Measurements from ENCODE around the gene XRN1.
"Not testable (repeated sequence)": the region's sequence is repeated elsewhere in the genome, so short reads cannot be mapped to it uniquely, and the experiment has no call there.

Gene XRN1

DNA sequence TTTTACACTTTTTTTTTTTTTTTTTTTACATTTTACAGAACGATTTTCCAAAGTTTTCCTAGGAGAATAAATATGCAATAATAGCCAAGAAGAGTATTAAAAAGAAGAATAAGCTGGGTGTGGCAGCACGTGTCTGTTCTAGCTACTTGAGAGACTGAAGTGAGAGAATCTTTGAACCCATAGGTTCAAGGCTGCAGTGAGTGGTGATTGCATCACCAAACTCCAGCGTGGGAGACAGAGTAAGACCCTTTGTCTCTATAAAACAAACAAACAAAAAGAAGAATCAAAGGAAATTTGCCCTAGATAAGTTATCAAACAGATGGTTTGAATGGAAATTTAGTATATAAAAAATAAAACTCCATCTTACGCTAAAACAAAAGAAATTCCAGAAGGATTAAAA, 13.3 kb downstream of the XRN1 start:
- DNase-seq (ENCODE audit: low read depth) = no peak

DNA sequence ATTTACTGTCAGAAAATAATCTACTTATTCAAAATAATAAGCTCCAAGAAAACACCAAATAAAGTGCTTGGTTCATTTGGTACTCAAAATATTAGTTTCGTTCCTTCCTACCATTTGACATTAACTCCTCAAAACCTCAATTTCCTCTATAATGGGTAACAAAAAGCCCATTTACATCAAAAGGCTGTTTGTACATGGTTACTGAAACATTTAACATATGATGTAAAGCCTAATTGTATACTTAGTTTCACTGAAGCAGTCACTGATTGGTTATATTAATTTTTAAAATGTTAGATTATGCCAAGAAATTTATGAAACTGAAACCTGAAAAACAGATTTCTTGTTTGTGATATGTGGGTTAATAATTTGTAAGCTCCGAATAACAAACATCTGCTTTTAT, 14.7 kb downstream of the XRN1 start:
- DNase-seq (ENCODE audit: low read depth) = no peak

- no peak for DNase-seq (ENCODE audit: low read depth)
Observed at GRCh38 chr3:142429582-142429981, 18.3 kb downstream of the XRN1 start.

DNA sequence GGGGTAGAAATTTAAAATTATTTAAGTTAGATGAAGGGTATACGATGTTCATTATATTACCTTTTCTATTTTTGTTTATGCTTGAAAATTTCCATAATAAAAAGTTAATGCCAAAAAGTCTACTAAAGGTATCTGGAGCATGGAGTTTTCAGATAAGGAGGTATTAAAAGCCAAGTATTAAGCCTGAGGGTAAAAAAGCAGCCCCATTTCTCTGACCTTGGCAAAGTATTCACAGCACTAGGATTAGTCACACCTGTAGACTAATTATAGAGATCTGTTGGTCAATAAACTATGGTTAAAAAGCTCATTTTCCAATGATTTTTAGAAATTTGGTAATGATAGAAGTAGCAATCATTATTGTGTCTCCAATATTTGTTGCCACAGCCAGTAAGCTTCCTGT, 23.1 kb downstream of the XRN1 start:
- no peak for DNase-seq (ENCODE audit: low read depth)

GRCh38 chr3:142418926-142419592, 28.8 kb downstream of the XRN1 start:
- DNase-seq (ENCODE audit: low read depth) = no peak

DNA sequence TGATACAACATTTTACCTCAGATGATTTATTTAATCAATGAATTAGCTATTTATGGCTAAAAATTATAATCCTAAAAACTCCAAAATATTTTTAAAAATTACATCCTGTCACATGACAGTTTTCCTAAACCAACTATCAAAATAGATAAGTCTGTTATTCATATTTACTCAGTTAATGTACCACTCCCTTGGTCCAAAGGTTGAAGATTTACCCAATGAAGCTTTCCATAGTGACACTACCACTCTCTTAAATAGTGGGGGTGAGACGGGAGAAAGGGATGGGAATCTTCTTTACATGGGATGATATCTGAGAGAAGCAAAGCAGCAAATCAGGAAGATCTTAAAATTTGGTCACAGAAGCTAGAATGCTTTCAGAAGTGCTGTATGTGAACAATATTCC, 30.5 kb downstream of the XRN1 start:
- DNase-seq (ENCODE audit: low read depth) = no peak

GRCh38 chr3:142400537-142400936, 47.3 kb downstream of the XRN1 start:
- DNase-seq (ENCODE audit: low read depth) = not testable (repeated sequence)

GRCh38 chr3:142394921-142395622, 52.8 kb downstream of the XRN1 start:
- no peak for DNase-seq (ENCODE audit: low read depth)

GRCh38 chr3:142385078-142385477, 62.8 kb downstream of the XRN1 start:
- no peak for DNase-seq (ENCODE audit: low read depth)

DNA sequence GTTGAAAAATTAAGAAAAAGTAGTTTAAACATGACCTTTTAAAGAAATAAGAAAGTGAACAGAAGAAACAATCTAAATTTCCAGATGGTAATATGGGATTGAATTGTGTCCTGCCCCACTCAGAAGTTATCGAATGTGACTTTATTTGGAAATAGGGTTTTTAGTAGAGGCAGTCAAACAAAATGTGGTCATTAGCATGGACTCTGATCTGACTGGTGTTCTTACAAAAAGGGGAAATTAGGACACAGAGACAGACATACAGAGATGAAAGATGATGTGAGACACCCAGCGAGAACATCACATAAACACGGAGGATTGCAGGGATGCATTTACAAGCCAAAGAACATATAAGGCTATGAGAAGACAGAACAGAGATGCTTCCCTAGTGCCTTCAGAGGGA, 73.2 kb downstream of the XRN1 start:
- DNase-seq (ENCODE audit: low read depth) = no peak

- DNase-seq (ENCODE audit: low read depth) = not testable (repeated sequence)
Observed at GRCh38 chr3:142369576-142369975, 78.3 kb downstream of the XRN1 start.

- no peak for DNase-seq (ENCODE audit: low read depth)
Observed at GRCh38 chr3:142366434-142366833, 81.4 kb downstream of the XRN1 start.

GRCh38 chr3:142363936-142364467, 83.8 kb downstream of the XRN1 start:
- DNase-seq (ENCODE audit: low read depth) = no peak

GRCh38 chr3:142363433-142363832, 84.4 kb downstream of the XRN1 start:
- not testable (repeated sequence) for DNase-seq (ENCODE audit: low read depth)

DNA sequence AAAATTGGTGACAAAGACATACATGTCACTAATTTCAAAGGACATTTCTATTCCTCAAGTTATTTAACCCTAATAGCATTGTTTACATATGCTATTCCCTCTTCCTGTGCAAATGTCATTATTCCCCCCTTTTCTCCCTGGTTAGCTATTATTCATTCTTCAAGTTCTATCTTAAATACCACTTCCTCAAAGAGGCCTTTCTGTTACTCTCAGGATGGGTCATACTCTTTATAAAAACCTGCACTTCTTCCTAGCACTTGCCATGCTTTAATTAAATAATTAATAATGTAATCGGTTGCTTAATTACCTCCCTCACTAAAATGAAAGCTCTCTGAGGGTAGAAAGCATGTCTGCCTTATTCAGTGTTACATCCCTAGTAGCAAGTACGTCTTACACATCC, 88.5 kb downstream of the XRN1 start:
- DNase-seq (ENCODE audit: low read depth) = no peak

DNA sequence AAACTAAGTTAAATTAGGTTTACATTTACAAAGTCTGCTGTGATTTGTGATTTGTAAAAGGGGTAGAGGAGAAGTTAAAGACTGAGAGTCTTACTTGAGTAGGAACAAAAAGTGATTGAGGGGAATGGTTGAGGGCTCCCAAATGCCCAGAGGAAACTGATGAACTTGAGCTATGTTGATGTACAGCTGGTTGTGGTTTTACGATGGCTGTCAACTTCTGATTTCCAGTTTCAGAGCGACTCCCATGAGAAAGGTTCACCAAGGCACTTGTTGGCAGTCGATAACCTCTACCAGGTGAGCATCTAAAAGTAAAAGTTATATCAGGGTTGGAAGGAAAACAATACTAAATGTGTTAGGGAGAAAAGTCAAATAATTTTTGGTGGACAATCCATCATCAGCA, 91.0 kb downstream of the XRN1 start:
- DNase-seq (ENCODE audit: low read depth) = no peak

DNA sequence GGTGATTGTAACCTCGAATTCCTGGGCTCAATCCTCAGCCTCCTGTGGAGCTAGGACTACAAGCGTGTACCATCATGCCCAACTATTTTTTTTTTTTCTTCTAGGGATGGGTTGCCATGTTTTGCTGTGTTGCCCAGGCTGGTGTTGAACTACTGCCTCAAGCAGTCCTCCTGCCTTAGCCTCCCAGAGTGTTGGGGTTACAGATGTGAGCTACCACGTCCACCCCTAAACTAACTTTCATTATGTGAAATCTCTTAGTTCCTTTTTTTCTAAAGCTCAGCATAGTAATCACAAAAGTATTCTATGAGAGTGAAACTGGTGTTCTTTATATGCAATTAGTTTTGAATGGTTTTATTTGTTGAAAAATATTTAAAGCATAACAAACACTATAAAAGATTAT, 92.1 kb downstream of the XRN1 start:
- no peak for DNase-seq (ENCODE audit: low read depth)

- DNase-seq (ENCODE audit: low read depth) = no peak
Observed at GRCh38 chr3:142354076-142354475, 93.8 kb downstream of the XRN1 start.

- DNase-seq (ENCODE audit: low read depth) = no peak
Observed at GRCh38 chr3:142353571-142353970, 94.3 kb downstream of the XRN1 start.

- DNase-seq (ENCODE audit: low read depth) = not testable (repeated sequence)
Observed at GRCh38 chr3:142352698-142353097, 95.1 kb downstream of the XRN1 start.

DNA sequence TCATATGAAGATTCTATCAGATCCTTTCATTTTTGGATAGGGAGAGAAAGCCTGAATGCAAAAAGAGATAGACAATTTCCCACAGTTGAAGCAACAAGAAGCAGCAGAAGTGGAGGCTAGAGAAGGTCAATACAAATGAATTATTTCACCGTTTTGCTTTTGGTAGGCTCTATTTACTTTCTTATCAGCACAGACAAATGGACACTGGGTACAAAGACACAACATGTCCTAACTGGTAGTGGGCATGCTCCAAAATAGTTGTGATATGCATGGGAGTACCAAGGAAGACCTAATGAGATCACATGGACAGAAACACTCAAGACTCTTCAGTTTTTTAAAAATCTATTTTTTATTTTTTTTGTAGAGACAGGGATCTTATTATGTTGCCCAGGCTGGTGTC, 99.4 kb downstream of the XRN1 start:
- no peak for DNase-seq (ENCODE audit: low read depth)

GRCh38 chr3:142337994-142338393, 109.8 kb downstream of the XRN1 start:
- no peak for DNase-seq (ENCODE audit: low read depth)

DNA sequence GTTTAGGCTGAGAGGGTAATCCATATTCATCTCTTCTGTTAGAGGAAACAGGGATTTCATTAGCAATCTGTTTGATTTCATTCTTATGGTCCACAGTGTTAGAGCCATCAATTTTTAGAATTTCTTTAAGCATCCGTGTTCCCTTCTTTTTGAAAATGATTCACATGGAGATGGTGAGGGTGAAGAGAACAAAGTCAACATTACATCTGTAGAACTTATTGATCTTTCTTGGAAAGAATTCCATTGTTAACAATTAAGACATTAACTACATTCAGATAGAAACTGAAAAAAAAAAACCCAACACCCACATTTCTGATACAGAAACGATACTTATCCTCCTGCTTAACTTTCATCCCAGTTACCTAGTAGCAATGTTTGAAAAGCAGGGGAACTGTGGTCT, 115.4 kb downstream of the XRN1 start:
- DNase-seq (ENCODE audit: low read depth) = no peak
